Fibroblast of skin of right biceps (primary cell): ENCODE data around the gene SUB1.
A peak's percentile ranks its signal among the peaks of the same experiment; 100 is the strongest.

Experiments
- DNase-seq: peaks from one replicate; pipeline ENCODE4 v3.0.0-alpha.2; 2013

The SUB1 gene

GRCh38 chr5:32646061-32646969 is 61.0 kb downstream of the SUB1 start:
- peak; percentile 56 for DNase-seq

GRCh38 chr5:32651088-32651487 is 65.7 kb downstream of the SUB1 start:
- DNase-seq = no peak

- no peak for DNase-seq
Measured at GRCh38 chr5:32651638-32652037, 66.3 kb downstream of the SUB1 start.
